HEK293T (cell line): ENCODE results near the gene ERI3.

Source experiments
- ARNT ChIP-seq: fragments of 450-650 bp; IDR thresholded peaks from 2 replicates; pipeline ENCODE4 v1.6.1; 2017; ENCODE audit warnings: mild to moderate bottlenecking
- BHLHE40 ChIP-seq: fragments of 450-650 bp; IDR thresholded peaks from 2 replicates; pipeline ENCODE4 v1.6.1; 2016; ENCODE audit warnings: mild to moderate bottlenecking, moderate library complexity, borderline replicate concordance
- CTBP1 ChIP-seq: fragments of 450-650 bp; IDR thresholded peaks from 2 replicates; pipeline ENCODE4 v1.6.1; 2016; ENCODE audit warnings: borderline replicate concordance
- ELF4 ChIP-seq: fragments of 450-650 bp; IDR thresholded peaks from 2 replicates; pipeline ENCODE4 v1.6.1; 2017; ENCODE audit warnings: antibody characterized with exemption
- FOXA1 ChIP-seq: fragments of 450-650 bp; IDR thresholded peaks from 2 replicates; pipeline ENCODE4 v1.6.1; 2016; ENCODE audit warnings: mild to moderate bottlenecking
- FOXK2 ChIP-seq: fragments of 450-650 bp; IDR thresholded peaks from 2 replicates; pipeline ENCODE4 v1.6.1; 2016; ENCODE audit warnings: mild to moderate bottlenecking
- FOXM1 ChIP-seq: fragments of 450-650 bp; IDR thresholded peaks from 2 replicates; pipeline ENCODE4 v1.6.1; 2017; ENCODE audit warnings: mild to moderate bottlenecking, borderline replicate concordance
- HDGF ChIP-seq: fragments of 450-650 bp; IDR thresholded peaks from 2 replicates; pipeline ENCODE4 v1.6.1; 2017; ENCODE audit warnings: antibody characterized with exemption, borderline replicate concordance
- L3MBTL2 ChIP-seq: fragments of 450-650 bp; conservative IDR thresholded peaks from 2 replicates; pipeline ENCODE4 v1.6.1; 2016; ENCODE audit warnings: mild to moderate bottlenecking
- LEF1 ChIP-seq: fragments of 450-650 bp; IDR thresholded peaks from 2 replicates; pipeline ENCODE4 v1.6.1; 2017; ENCODE audit warnings: mild to moderate bottlenecking, borderline replicate concordance
- SP1 ChIP-seq: fragments of 450-650 bp; IDR thresholded peaks from 2 replicates; pipeline ENCODE4 v1.6.1; 2017
- SUZ12 ChIP-seq: fragments of 450-650 bp; IDR thresholded peaks from 2 replicates; pipeline ENCODE4 v1.6.1; 2016; ENCODE audit warnings: mild to moderate bottlenecking
- TARDBP ChIP-seq: fragments of 450-650 bp; IDR thresholded peaks from 2 replicates; pipeline ENCODE4 v1.6.1; 2016

DNA sequence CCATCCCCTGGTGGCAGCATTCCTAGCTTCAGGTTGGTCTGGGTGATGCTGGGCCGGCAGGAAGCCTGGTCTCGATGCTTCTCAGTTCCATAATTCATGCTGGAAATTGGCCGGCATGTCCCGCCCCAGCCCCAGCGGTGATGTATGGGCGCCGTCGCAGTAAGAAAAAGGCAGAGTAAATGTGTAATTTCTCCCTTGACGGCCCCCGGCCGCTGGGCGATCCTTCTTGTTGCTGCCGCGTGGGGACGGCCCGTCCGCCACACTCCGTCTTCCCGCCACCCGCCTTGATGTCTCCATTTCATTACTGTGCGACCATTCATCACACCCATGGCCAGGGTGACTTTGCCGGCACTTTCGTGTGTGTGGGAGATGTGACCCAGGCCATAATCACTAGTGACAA, 133.3 kb downstream of the ERI3 start:
- no peak for TF ChIP-seq TARDBP
- no peak for TF ChIP-seq SUZ12
- TF ChIP-seq CTBP1, result no peak
- TF ChIP-seq ARNT, result no peak
- TF ChIP-seq FOXA1, result no peak
- TF ChIP-seq HDGF, result no peak
- TF ChIP-seq ELF4, result no peak
- no peak for TF ChIP-seq BHLHE40
- no peak for TF ChIP-seq FOXK2
- TF ChIP-seq SP1, result no peak
- TF ChIP-seq L3MBTL2, result no peak
- no peak for TF ChIP-seq FOXM1
- no peak for TF ChIP-seq LEF1
